ENCODE results near the gene RUNX2.

- TF ChIP-seq CTCF (conservative IDR thresholded peaks at IDR 0.05; ENCODE audit: low read depth, low read length) (no peak), EZH2 (IDR thresholded peaks at IDR 0.05; ENCODE audit: low read length, unreplicated experiment) (no peak)
These were observed 217.3 kb downstream of the RUNX2 start for GRCh38 chr6:45545416-45545815.

All from PC-3 (cell line).